Transverse colon (tissue), 4 donors: ENCODE measurements around the gene GMCL1. TPM values are rescaled to one million over a fixed set of nuclear protein-coding genes. Genes with fewer than 3 reads are reported as not detected.

ENCODE experiments used
- DNase-seq: peaks from one replicate; pipeline ENCODE4 v3.0.0-alpha.2; 2019
- H3K27ac ChIP-seq, 4 donors: fragments of 200-600 bp; sonication (generic); 2 replicates each; pipeline ENCODE4 v1.5.1; 2016 to 2018; ENCODE audit warnings: inconsistent platforms in 4 of 4
- H3K27me3 ChIP-seq: fragments of 200-600 bp; sonication (generic); 2 replicates; pipeline ENCODE4 v1.5.1; 2017; ENCODE audit warnings: inconsistent platforms
- H3K36me3 ChIP-seq, 4 donors: fragments of 200-600 bp; sonication (generic); 2 replicates each; pipeline ENCODE4 v1.5.1; 2017 to 2019; ENCODE audit warnings: inconsistent platforms in 4 of 4
- H3K4me1 ChIP-seq, 4 donors: fragments of 200-600 bp; sonication (generic); 2 replicates each; pipeline ENCODE4 v1.5.1; 2017 to 2020; ENCODE audit warnings: inconsistent platforms in 4 of 4
- H3K4me3 ChIP-seq, 4 donors: fragments of 200-600 bp; sonication (generic); 1 replicate in 1 of 4; 2 replicates in 3 of 4; pipeline versions ENCODE4 v1.5.1 to v1.6.1; 2017 to 2019; ENCODE audit warnings: inconsistent platforms in 4 of 4
- H3K9me3 ChIP-seq, 2 donors: fragments of 200-600 bp; sonication (generic); 2 replicates each; pipeline ENCODE4 v1.5.1; 2017 to 2019; ENCODE audit warnings: inconsistent platforms in 2 of 2
- EP300 ChIP-seq: sonication (generic); formaldehyde crosslinking; IDR thresholded peaks from one replicate; pipeline ENCODE4 v1.6.1; 2017; ENCODE audit warnings: antibody characterized with exemption, low read depth
- POLR2A ChIP-seq: fragments of 450-650 bp; IDR thresholded peaks from one replicate; pipeline ENCODE4 v1.6.1; 2016; ENCODE audit warnings: antibody characterized with exemption, mild to moderate bottlenecking, moderate library complexity
- POLR2AphosphoS5 ChIP-seq, 3 donors: sonication (generic); formaldehyde crosslinking; IDR thresholded peaks; one replicate each; pipeline ENCODE4 v1.6.1; 2016; ENCODE audit warnings: antibody characterized with exemption in 3 of 3
- WGBS, 2 donors: methylation state at CpG; one replicate each; pipeline ENCODE4 v1.1.5; 2018; ENCODE audit warnings: low coverage in 1 of 2; 5-methylcytosine and 5-hydroxymethylcytosine counted together
- in situ Hi-C, 4 donors: fragments of 200-750 bp; cut with MboI; loops; one replicate each; pipeline versions ENCODE4 v1.15.0 to v1.15.1; 2017; ENCODE audit warnings: low sequenced_read_pairs in 3 of 4, low pct_ligation_motif_present in 1 of 4, low pct_unique_long_range_greater_than_20kb in 1 of 4
- intact Hi-C: fragments of 100-400 bp; cut with DNase I; formaldehyde crosslinking; loops from one replicate; pipeline ENCODE4 v1.15.1; 2023; ENCODE audit warnings: low total_unique reads
- total RNA-seq, 4 donors: library from RNA; depleted of rRNA; stranded (reverse); fragments of >200 nt; gene quantifications; one replicate each; pipeline ENCODE4 v1.1.0, GENCODE V29; 2016
- TF ChIP-seq, protein P1 (sequence below), 5 experiments: fragments of 200-600 bp in 3 of 5; fragments of 450-650 bp in 2 of 5; sonication (generic) in 3 of 5; IDR thresholded peaks; 1 replicate in 2 of 5; 2 replicates in 3 of 5; pipeline ENCODE4 v1.5.1; 2016 to 2017; ENCODE audit warnings: antibody characterized with exemption in 5 of 5, inconsistent platforms in 3 of 5, mild to moderate bottlenecking in 2 of 5, moderate library complexity in 1 of 5

Gene GMCL1, protein sequence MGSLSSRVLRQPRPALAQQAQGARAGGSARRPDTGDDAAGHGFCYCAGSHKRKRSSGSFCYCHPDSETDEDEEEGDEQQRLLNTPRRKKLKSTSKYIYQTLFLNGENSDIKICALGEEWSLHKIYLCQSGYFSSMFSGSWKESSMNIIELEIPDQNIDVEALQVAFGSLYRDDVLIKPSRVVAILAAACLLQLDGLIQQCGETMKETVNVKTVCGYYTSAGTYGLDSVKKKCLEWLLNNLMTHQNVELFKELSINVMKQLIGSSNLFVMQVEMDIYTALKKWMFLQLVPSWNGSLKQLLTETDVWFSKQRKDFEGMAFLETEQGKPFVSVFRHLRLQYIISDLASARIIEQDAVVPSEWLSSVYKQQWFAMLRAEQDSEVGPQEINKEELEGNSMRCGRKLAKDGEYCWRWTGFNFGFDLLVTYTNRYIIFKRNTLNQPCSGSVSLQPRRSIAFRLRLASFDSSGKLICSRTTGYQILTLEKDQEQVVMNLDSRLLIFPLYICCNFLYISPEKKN
- total RNA-seq = 10 to 100 TPM in 3 of 4 donors, 1 to 10 TPM in 1; 5.0 to 82.3 (median 20.9) TPM

DNA sequence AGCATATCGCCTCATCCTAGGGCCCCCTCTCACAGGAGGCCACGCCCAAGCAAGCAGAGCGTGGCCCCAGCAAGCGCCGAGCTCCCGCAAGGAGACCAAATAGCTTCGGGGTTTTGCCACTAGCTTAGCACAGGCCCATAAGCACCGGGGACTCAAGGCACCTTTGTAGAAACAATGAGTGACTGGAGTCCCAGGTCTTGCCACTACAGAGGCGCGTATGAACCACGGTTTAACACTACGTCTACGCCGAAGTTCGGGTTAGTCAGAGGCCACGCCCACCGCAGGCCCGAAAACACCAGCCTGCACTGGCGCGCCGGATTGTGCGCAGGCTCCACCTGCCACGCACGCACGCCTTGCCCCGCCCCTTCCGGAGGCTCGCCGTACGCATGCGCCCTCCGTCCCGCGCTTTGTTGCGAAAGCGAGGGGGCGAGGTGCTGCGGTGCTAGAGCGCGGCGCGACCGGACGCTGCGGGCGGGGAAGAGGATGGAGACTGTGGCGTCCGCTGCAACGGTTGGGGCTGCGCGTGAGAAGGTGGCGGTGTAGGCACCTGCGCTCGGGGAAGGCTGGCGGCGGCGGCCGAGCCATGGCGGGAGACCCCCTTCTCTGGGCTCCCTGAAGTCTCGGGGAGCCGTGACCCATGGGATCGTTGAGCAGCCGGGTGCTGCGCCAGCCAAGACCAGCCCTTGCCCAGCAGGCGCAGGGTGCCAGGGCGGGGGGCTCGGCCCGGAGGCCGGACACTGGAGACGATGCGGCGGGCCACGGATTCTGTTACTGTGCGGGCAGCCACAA, at the start of gene GMCL1:
Gene GMCL1 (plus strand): TSS at position 405 of the 789 bp plus-strand sequence. CDS start 233 bp downstream, at position 638.
- peak within 1 kb of the TSS; percentile 88 to 99 (median 91) for H3K4me3 ChIP-seq
- H3K27me3 ChIP-seq = no peaks in the 10 kb centered on the region
- in situ Hi-C loops = no loop called here
- no peaks in the 10 kb centered on the region for H3K36me3 ChIP-seq
- intact Hi-C loops = no loop called here
- H3K4me1 ChIP-seq = peaks cover 14 to 42% (median 27%) of the 10 kb centered on the region in 4 donors
- H3K27ac ChIP-seq = peak within 1 kb of the TSS; percentile 90 to 95 (median 92)
- peak; percentile 99 for DNase-seq
- WGBS, 2 donors = 0% methylated on average over 7 to 64 of the region's 74 CpGs
- no peaks in the 10 kb centered on the region for H3K9me3 ChIP-seq
- TF ChIP-seq, protein P1, sequence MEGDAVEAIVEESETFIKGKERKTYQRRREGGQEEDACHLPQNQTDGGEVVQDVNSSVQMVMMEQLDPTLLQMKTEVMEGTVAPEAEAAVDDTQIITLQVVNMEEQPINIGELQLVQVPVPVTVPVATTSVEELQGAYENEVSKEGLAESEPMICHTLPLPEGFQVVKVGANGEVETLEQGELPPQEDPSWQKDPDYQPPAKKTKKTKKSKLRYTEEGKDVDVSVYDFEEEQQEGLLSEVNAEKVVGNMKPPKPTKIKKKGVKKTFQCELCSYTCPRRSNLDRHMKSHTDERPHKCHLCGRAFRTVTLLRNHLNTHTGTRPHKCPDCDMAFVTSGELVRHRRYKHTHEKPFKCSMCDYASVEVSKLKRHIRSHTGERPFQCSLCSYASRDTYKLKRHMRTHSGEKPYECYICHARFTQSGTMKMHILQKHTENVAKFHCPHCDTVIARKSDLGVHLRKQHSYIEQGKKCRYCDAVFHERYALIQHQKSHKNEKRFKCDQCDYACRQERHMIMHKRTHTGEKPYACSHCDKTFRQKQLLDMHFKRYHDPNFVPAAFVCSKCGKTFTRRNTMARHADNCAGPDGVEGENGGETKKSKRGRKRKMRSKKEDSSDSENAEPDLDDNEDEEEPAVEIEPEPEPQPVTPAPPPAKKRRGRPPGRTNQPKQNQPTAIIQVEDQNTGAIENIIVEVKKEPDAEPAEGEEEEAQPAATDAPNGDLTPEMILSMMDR (IDR thresholded peaks at IDR 0.05) = peak in 1 of 5 experiments; percentile 27
- TF ChIP-seq EP300 (no peak), POLR2A (peak; percentile 88), POLR2AphosphoS5 (IDR thresholded peaks at IDR 0.05) (peak; percentile 92 to 98 (median 97))

DNA sequence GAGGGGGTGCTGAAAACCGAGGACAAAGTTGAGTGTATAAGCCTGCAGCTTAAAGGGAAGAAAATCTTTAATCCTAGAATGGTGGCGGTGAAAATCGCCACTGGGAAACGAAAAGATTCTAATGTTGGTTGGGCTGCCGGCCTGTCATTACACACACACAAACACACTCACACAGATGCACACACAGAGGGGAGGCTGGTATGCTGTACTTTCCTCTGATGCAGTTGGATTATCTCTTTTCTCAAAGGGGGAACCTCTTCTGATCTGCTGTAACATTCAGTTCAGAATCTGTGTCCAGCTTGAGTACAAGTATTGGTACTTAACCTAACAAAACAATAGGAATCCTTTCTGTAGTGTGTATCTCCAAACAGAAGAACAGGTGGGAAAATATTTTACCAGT, 48.5 kb upstream of the GMCL1 start:
- H3K4me3 ChIP-seq = no peak overlapping the region
- no peak for DNase-seq
- intact Hi-C loops = no loop called here
- H3K27me3 ChIP-seq = no peaks in the 10 kb centered on the region
- in situ Hi-C loops = no loop called here
- peaks cover 0 to 5% (median 0%) of the 10 kb centered on the region in 4 donors for H3K36me3 ChIP-seq
- H3K4me1 ChIP-seq = peaks cover 7 to 55% (median 32%) of the 10 kb centered on the region in 4 donors
- TF ChIP-seq, protein P1 (IDR thresholded peaks at IDR 0.05) = no peak
- TF ChIP-seq POLR2A = no peak
- TF ChIP-seq POLR2AphosphoS5 (IDR thresholded peaks at IDR 0.05) = no peak
- TF ChIP-seq EP300 = no peak
- peak overlapping the region; percentile 69 to 83 (median 78) for H3K27ac ChIP-seq
- H3K9me3 ChIP-seq = no peaks in the 10 kb centered on the region
- WGBS, 2 donors = 40 to 53% methylated on average over 1 to 5 of the region's 5 CpGs

GRCh38 chr2:69781321-69782248, 47.9 kb upstream of the GMCL1 start:
- no peaks in the 10 kb centered on the region for H3K9me3 ChIP-seq
- peak overlapping the region; percentile 69 to 83 (median 78) for H3K27ac ChIP-seq
- no peaks in the 10 kb centered on the region for H3K27me3 ChIP-seq
- TF ChIP-seq EP300 (no peak), POLR2A (no peak), POLR2AphosphoS5 (IDR thresholded peaks at IDR 0.05) (peak in 1 of 3 donors; percentile 44)
- TF ChIP-seq, protein P1 (IDR thresholded peaks at IDR 0.05) = no peak
- peaks cover 7 to 55% (median 32%) of the 10 kb centered on the region in 4 donors for H3K4me1 ChIP-seq
- H3K36me3 ChIP-seq = peaks cover 0 to 5% (median 0%) of the 10 kb centered on the region in 4 donors
- peak; percentile 47 for DNase-seq
- peak overlapping the region in 1 of 4 donors; percentile 6 for H3K4me3 ChIP-seq
- in situ Hi-C loops = no loop called here
- 42 to 47% methylated on average over 5 of the region's 5 CpGs for WGBS, 2 donors
- intact Hi-C loops = no loop called here
